ENCODE results near the gene TTC7B.

DNA sequence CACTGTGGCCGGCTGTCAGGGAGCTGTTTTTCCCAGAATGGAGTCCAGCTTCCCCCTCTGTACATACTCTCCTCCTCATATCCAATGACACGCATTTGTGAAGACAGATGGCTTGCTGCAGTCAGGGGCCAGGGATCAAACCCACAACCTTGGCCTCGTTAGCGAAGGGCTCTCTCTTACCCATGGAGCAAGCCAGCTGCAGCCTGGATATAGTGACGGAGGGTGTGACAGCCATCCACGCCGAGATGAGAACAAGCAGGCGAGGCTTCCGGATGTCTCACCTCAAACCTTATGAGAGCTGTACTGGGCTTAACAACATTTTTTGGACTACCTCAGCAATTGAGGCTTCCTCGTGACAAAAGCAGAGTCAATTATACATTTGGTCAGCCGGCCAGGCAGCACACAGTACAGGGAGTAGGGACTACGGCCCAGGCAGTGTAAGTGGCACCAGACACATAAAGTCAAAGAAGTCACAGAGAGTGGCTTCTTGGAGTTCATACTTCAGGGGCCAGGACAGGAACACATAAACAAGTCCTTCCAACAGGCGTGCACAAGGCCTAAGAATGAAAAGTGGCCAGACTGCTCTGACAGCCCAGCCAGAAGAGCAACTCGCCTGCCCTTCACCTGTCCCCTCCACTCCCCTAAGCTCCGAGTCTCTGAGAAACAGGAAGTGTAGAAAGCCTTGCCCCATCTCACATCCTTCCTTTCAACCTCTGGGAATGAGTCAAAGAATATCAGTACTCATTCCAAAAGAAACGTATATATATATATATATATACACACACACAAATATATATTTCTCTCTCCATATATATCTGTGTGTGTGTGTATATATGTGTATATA is 115.1 kb downstream of the TTC7B start:
- TF ChIP-seq MYB (IDR thresholded peaks at IDR 0.05; ENCODE audit: borderline replicate concordance, low read depth, low read length) (no peak), NR2C1 (IDR thresholded peaks at IDR 0.05) (no peak), SREBF2 (IDR thresholded peaks at IDR 0.05; ENCODE audit: low read length) (no peak), FOXM1 (IDR thresholded peaks at IDR 0.05; ENCODE audit: low read depth, low read length) (no peak), EGR1 (IDR thresholded peaks at IDR 0.05; ENCODE audit: borderline replicate concordance in 1 of 2, low read depth in 2 of 2, low read length in 2 of 2) (no peak), HDAC2 (IDR thresholded peaks at IDR 0.05) (no peak), YBX1 (IDR thresholded peaks at IDR 0.05) (no peak), TAF1 (IDR thresholded peaks at IDR 0.05; ENCODE audit: borderline replicate concordance, low read depth, low read length) (no peak)
